H9 (cell line): ENCODE results near the gene PIAS1. TPM values are rescaled to one million over a fixed set of nuclear protein-coding genes. Genes with fewer than 3 reads are reported as not detected.

Experiments
- DNase-seq: peaks from one replicate; pipeline ENCODE4 v3.0.0-alpha.2; 2017
- H2AFZ ChIP-seq: one replicate; pipeline ENCODE4 v1.6.1; 2013; ENCODE audit warnings: mild to moderate bottlenecking, low read length, control low read depth, moderate library complexity
- H2AK5ac ChIP-seq: 2 replicates; pipeline ENCODE4 v1.6.1; 2013; ENCODE audit warnings: low read length, control low read depth, mixed read lengths; ENCODE audit not compliant: insufficient read length
- H2BK120ac ChIP-seq: one replicate; pipeline ENCODE4 v1.6.1; 2013; ENCODE audit warnings: low read depth, mild to moderate bottlenecking, low read length, control low read depth, inconsistent platforms; ENCODE audit not compliant: poor library complexity, severe bottlenecking
- H2BK12ac ChIP-seq: 2 replicates; pipeline ENCODE4 v1.6.1; 2013; ENCODE audit warnings: low read length, control low read depth, mixed read lengths, low read depth; ENCODE audit not compliant: insufficient read length
- H2BK15ac ChIP-seq: 2 replicates; pipeline ENCODE4 v1.6.1; 2013; ENCODE audit warnings: low read depth, low read length, control low read depth
- H2BK20ac ChIP-seq: one replicate; pipeline ENCODE4 v1.6.1; 2013; ENCODE audit warnings: low read depth, mild to moderate bottlenecking, low read length, control low read depth, inconsistent platforms; ENCODE audit not compliant: poor library complexity, severe bottlenecking
- H2BK5ac ChIP-seq: 2 replicates; pipeline ENCODE4 v1.6.1; 2013; ENCODE audit warnings: low read length, control low read depth, mixed read lengths; ENCODE audit not compliant: insufficient read length
- H3K14ac ChIP-seq: 2 replicates; pipeline ENCODE4 v1.6.1; 2013; ENCODE audit warnings: low read length, control low read depth; ENCODE audit not compliant: insufficient read depth
- H3K18ac ChIP-seq: 2 replicates; pipeline ENCODE4 v1.6.1; 2013; ENCODE audit warnings: low read depth, mild to moderate bottlenecking, mixed read lengths, low read length, control low read depth; ENCODE audit not compliant: insufficient read length
- H3K23ac ChIP-seq: 2 replicates; pipeline ENCODE4 v1.6.1; 2013; ENCODE audit warnings: low read length, control low read depth, mixed read lengths, low read depth; ENCODE audit not compliant: insufficient read length
- H3K23me2 ChIP-seq: 2 replicates; pipeline ENCODE4 v1.6.1; 2013; ENCODE audit warnings: low read depth, mild to moderate bottlenecking, mixed read lengths, low read length, control low read depth; ENCODE audit not compliant: insufficient read length, poor library complexity, severe bottlenecking
- H3K27ac ChIP-seq: 2 replicates; pipeline ENCODE4 v1.5.1; 2013; ENCODE audit warnings: low read length, control low read depth, mixed read lengths, low read depth; ENCODE audit not compliant: insufficient read length
- H3K27me3 ChIP-seq: 2 replicates; pipeline ENCODE4 v1.6.1; 2013; ENCODE audit warnings: low read length, control low read depth, inconsistent platforms; ENCODE audit not compliant: insufficient read depth
- H3K4ac ChIP-seq: 2 replicates; pipeline ENCODE4 v1.6.1; 2013; ENCODE audit warnings: low read depth, mild to moderate bottlenecking, control low read depth, inconsistent platforms, low read length, moderate library complexity
- H3K4me1 ChIP-seq: 2 replicates; pipeline ENCODE4 v1.6.1; 2013; ENCODE audit warnings: low read length, control low read depth, inconsistent platforms; ENCODE audit not compliant: insufficient read depth
- H3K4me2 ChIP-seq: 2 replicates; pipeline ENCODE4 v1.6.1; 2013; ENCODE audit warnings: low read length, control low read depth, mixed read lengths; ENCODE audit not compliant: insufficient read length, insufficient read depth
- H3K56ac ChIP-seq: 2 replicates; pipeline ENCODE4 v1.6.1; 2013; ENCODE audit warnings: low read depth, mild to moderate bottlenecking, mixed read lengths, low read length, control low read depth; ENCODE audit not compliant: insufficient read length
- H3K79me1 ChIP-seq: 2 replicates; pipeline ENCODE4 v1.6.1; 2013; ENCODE audit warnings: low read depth, mild to moderate bottlenecking, moderate library complexity, low read length, control low read depth, inconsistent platforms; ENCODE audit not compliant: insufficient read depth, poor library complexity, severe bottlenecking
- H3K79me2 ChIP-seq: 2 replicates; pipeline ENCODE4 v1.6.1; 2013; ENCODE audit warnings: low read length, control low read depth, inconsistent platforms; ENCODE audit not compliant: insufficient read depth
- H3K9ac ChIP-seq: 2 replicates; pipeline ENCODE4 v1.6.1; 2013; ENCODE audit warnings: low read length, control low read depth, mixed read lengths; ENCODE audit not compliant: insufficient read length; ENCODE audit errors: extremely low read depth
- H3K9me3 ChIP-seq: one replicate; pipeline ENCODE4 v1.6.1; 2013; ENCODE audit warnings: low read depth, low read length, inconsistent platforms; ENCODE audit not compliant: control insufficient read depth
- H3T11ph ChIP-seq: one replicate; pipeline ENCODE4 v1.6.1; 2013; ENCODE audit warnings: mild to moderate bottlenecking, low read length, control low read depth, inconsistent platforms
- H4K20me1 ChIP-seq: one replicate; pipeline ENCODE4 v1.6.1; 2013; ENCODE audit not compliant: control insufficient read depth, insufficient read length, insufficient read depth
- H4K5ac ChIP-seq: 2 replicates; pipeline ENCODE4 v1.6.1; 2013; ENCODE audit warnings: low read depth, mild to moderate bottlenecking, mixed read lengths, low read length, control low read depth; ENCODE audit not compliant: insufficient read length
- H4K8ac ChIP-seq: replicated peaks from 2 replicates; pipeline ENCODE4 v1.6.1; 2013; ENCODE audit warnings: low read length, control low read depth, mixed read lengths, low read depth; ENCODE audit not compliant: insufficient read length
- H4K91ac ChIP-seq: 2 replicates; pipeline ENCODE4 v1.6.1; 2013; ENCODE audit warnings: low read depth, mild to moderate bottlenecking, moderate library complexity, mixed read lengths, low read length, control low read depth; ENCODE audit not compliant: insufficient read length
- H3K27ac Mint-ChIP-seq, 3 experiments: 2 replicates in 2 of 3; 3 replicates in 1 of 3; pipeline ENCODE4 v1.8.0; 2020 to 2021; ENCODE audit warnings: mixed read lengths in 3 of 3, mild to moderate bottlenecking in 1 of 3, moderate library complexity in 1 of 3
- H3K27me3 Mint-ChIP-seq: 2 replicates; pipeline ENCODE4 v1.8.0; 2021; ENCODE audit warnings: low read depth, mild to moderate bottlenecking, moderate library complexity, mixed read lengths
- H3K36me3 Mint-ChIP-seq, 3 experiments: 2 replicates in 2 of 3; 3 replicates in 1 of 3; pipeline ENCODE4 v1.8.0; 2020 to 2021; ENCODE audit warnings: low read depth in 3 of 3, mixed read lengths in 3 of 3; ENCODE audit not compliant: insufficient read depth in 1 of 3
- H3K4me1 Mint-ChIP-seq, 2 experiments: 2 replicates each; pipeline ENCODE4 v1.8.0; 2020; ENCODE audit warnings: mixed read lengths in 2 of 2
- H3K4me3 Mint-ChIP-seq, 2 experiments: 2 replicates in 1 of 2; 3 replicates in 1 of 2; pipeline ENCODE4 v1.8.0; 2020 to 2021; ENCODE audit warnings: mild to moderate bottlenecking in 2 of 2, mixed read lengths in 2 of 2, moderate library complexity in 1 of 2
- H3K9me3 Mint-ChIP-seq, 2 experiments: 2 replicates in 1 of 2; 3 replicates in 1 of 2; pipeline ENCODE4 v1.8.0; 2020; ENCODE audit warnings: mild to moderate bottlenecking in 2 of 2, mixed read lengths in 2 of 2, moderate library complexity in 1 of 2
- CTCF ChIP-seq: fragments of 200-600 bp; sonication (generic); conservative IDR thresholded peaks from 3 replicates; pipeline ENCODE4 v1.8.0; 2021; ENCODE audit warnings: antibody characterized with exemption, mild to moderate bottlenecking
- WGBS: extraction: QIAGEN DNeasy Blood & Tissue Kit; methylation state at CpG from one replicate; pipeline ENCODE4 v1.1.7; 2013; ENCODE audit warnings: missing lambda C conversion rate, low lambda C conversion rate, mixed read lengths; ENCODE audit not compliant: insufficient read length; ENCODE audit errors: extremely low coverage; 5-methylcytosine and 5-hydroxymethylcytosine counted together
- total RNA-seq: library from RNA; stranded (reverse); gene quantifications from 2 replicates; pipeline ENCODE4 v1.2.1, GENCODE V29; 2021

The PIAS1 gene
- total RNA-seq, 1 experiment from 2014 or later = 31.1 TPM

DNA sequence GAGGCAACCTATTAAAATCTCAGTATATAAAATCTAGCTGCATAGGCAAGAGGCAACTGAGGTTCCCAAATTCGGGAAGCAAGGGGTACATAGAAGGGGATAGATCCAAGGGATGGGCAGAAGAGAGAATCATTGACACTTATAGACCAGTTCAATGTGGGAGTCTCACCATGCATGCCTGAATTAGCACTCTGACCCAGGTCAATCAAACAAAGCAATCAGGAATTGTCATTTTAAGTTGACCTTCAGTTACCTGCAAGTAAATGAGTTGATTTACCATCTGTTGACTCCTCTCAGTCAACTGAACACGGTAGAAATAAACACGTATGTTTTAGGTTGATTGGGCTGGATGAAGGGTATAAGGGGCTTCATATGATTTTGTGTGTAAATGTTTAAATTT lies 33.4 kb upstream of the PIAS1 start:
- H3K4ac ChIP-seq = no peak overlapping the region
- no peak overlapping the region for H3K4me3 Mint-ChIP-seq
- no peak for TF ChIP-seq CTCF

More for the DNA sequence above, 33.4 kb upstream of the PIAS1 start:
- Mint-ChIP-seq H3K27ac (no peak overlapping the region), H3K36me3 (no peaks in the 10 kb centered on the region; a peak in 2 of 7 replicates), H3K9me3 (no peaks in the 10 kb centered on the region), H3K4me1 (no peaks in the 10 kb centered on the region), H3K27me3 (peaks cover 3% of the 10 kb centered on the region)
- Histone ChIP-seq H3K23ac (no peak overlapping the region), H3K4me2 (no peak overlapping the region), H2BK15ac (no peak overlapping the region), H3K79me1 (no peaks in the 10 kb centered on the region), H4K91ac (no peak overlapping the region), H2BK20ac (no peak overlapping the region), H2BK12ac (no peak overlapping the region), H3K9ac (no peak overlapping the region), H3T11ph (no peak overlapping the region), H3K56ac (no peak overlapping the region), H2AK5ac (no peak overlapping the region), H4K5ac (no peak overlapping the region), H3K27ac (no peak overlapping the region), H4K8ac (no peak overlapping the region), H3K79me2 (no peaks in the 10 kb centered on the region; the same call in 1 of the 2 replicates), H2AFZ (no peak overlapping the region), H2BK5ac (no peak overlapping the region), H2BK120ac (no peak overlapping the region), H3K18ac (no peak overlapping the region), H3K4me1 (no peaks in the 10 kb centered on the region), H3K23me2 (no peaks in the 10 kb centered on the region), H4K20me1 (no peaks in the 10 kb centered on the region), H3K9me3 (no peaks in the 10 kb centered on the region), H3K27me3 (no peaks in the 10 kb centered on the region), H3K14ac (no peak overlapping the region)
- no peak for DNase-seq
- no CpG with 5 or more reads among the region's 3 CpGs for WGBS
